ENCODE data around the gene TTC28.

- TF ChIP-seq, protein P1, sequence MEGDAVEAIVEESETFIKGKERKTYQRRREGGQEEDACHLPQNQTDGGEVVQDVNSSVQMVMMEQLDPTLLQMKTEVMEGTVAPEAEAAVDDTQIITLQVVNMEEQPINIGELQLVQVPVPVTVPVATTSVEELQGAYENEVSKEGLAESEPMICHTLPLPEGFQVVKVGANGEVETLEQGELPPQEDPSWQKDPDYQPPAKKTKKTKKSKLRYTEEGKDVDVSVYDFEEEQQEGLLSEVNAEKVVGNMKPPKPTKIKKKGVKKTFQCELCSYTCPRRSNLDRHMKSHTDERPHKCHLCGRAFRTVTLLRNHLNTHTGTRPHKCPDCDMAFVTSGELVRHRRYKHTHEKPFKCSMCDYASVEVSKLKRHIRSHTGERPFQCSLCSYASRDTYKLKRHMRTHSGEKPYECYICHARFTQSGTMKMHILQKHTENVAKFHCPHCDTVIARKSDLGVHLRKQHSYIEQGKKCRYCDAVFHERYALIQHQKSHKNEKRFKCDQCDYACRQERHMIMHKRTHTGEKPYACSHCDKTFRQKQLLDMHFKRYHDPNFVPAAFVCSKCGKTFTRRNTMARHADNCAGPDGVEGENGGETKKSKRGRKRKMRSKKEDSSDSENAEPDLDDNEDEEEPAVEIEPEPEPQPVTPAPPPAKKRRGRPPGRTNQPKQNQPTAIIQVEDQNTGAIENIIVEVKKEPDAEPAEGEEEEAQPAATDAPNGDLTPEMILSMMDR (IDR thresholded peaks at IDR 0.05 in 2 of 3, conservative IDR thresholded peaks at IDR 0.05 in 1 of 3; ENCODE audit: control insufficient read depth in 2 of 3, extremely low read depth in 1 of 3, insufficient read depth in 1 of 3, low read depth in 3 of 3, low read length in 3 of 3) = no peak
- TF ChIP-seq IRF3 (IDR thresholded peaks at IDR 0.05) = no peak
- TF ChIP-seq, protein P2, sequence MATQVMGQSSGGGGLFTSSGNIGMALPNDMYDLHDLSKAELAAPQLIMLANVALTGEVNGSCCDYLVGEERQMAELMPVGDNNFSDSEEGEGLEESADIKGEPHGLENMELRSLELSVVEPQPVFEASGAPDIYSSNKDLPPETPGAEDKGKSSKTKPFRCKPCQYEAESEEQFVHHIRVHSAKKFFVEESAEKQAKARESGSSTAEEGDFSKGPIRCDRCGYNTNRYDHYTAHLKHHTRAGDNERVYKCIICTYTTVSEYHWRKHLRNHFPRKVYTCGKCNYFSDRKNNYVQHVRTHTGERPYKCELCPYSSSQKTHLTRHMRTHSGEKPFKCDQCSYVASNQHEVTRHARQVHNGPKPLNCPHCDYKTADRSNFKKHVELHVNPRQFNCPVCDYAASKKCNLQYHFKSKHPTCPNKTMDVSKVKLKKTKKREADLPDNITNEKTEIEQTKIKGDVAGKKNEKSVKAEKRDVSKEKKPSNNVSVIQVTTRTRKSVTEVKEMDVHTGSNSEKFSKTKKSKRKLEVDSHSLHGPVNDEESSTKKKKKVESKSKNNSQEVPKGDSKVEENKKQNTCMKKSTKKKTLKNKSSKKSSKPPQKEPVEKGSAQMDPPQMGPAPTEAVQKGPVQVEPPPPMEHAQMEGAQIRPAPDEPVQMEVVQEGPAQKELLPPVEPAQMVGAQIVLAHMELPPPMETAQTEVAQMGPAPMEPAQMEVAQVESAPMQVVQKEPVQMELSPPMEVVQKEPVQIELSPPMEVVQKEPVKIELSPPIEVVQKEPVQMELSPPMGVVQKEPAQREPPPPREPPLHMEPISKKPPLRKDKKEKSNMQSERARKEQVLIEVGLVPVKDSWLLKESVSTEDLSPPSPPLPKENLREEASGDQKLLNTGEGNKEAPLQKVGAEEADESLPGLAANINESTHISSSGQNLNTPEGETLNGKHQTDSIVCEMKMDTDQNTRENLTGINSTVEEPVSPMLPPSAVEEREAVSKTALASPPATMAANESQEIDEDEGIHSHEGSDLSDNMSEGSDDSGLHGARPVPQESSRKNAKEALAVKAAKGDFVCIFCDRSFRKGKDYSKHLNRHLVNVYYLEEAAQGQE (IDR thresholded peaks at IDR 0.05; ENCODE audit: low read depth, low read length) = no peak
- no peak for TF ChIP-seq MXI1 (IDR thresholded peaks at IDR 0.05; ENCODE audit: low read depth, low read length)
- TF ChIP-seq POLR2A (IDR thresholded peaks at IDR 0.05; ENCODE audit: low read depth, low read length) = no peak
Measured at GRCh38 chr22:28222571-28222970, 457.1 kb downstream of the TTC28 start.

Measured in GM12878 (cell line).